NCI-H2081 (cell line): ENCODE data around the gene CENPT.
A peak's percentile ranks its signal among the peaks of the same experiment; 100 is the strongest.

ENCODE experiments used
- DNase-seq, 2 experiments: peaks; one replicate each; lab custom pipeline; 2025; lab: John Stamatoyannopoulos, UW

The CENPT gene

GRCh38 chr16:67847064-67847861 is at the start of gene CENPT:
TSS of gene CENPT (minus strand) at chr16:67847693. CDS start at chr16:67833859, 13,834 bp downstream.
- DNase-seq = peak in 1 of 2 experiments; percentile 45

GRCh38 chr16:67897231-67897630 is 49.7 kb upstream of the CENPT start:
- DNase-seq = no peak

- no peak for DNase-seq
These were observed 46.4 kb upstream of the CENPT start for GRCh38 chr16:67893743-67894399.

- DNase-seq = peak; percentile 90
These were observed 45.6 kb upstream of the CENPT start, which contains the start of gene PSKH1 for GRCh38 chr16:67892899-67893742. TSS of gene PSKH1 (plus strand) at chr16:67893254. CDS start at chr16:67908750, 15,496 bp downstream.

- no peak for DNase-seq
These were observed 44.9 kb upstream of the CENPT start for GRCh38 chr16:67892375-67892774.

GRCh38 chr16:67888331-67888730 is 40.8 kb upstream of the CENPT start:
- DNase-seq = no peak

GRCh38 chr16:67886387-67886786 is 38.9 kb upstream of the CENPT start:
- DNase-seq = no peak

GRCh38 chr16:67885976-67886375 is 38.5 kb upstream of the CENPT start:
- DNase-seq = no peak

- DNase-seq = no peak
These were observed 38.1 kb upstream of the CENPT start for GRCh38 chr16:67885545-67885944.

GRCh38 chr16:67884684-67885083 is 37.2 kb upstream of the CENPT start, which contains the start of gene NRN1L:
TSS of gene NRN1L (plus strand) at chr16:67884885. CDS start at chr16:67884904, 19 bp downstream.
- peak; percentile 70 to 79 for DNase-seq

- peak; percentile 21 to 23 for DNase-seq
These were observed 36.4 kb upstream of the CENPT start for GRCh38 chr16:67883872-67884261.

GRCh38 chr16:67883146-67883871 is 35.8 kb upstream of the CENPT start:
- no peak for DNase-seq

GRCh38 chr16:67882374-67883145 is 35.1 kb upstream of the CENPT start:
- no peak for DNase-seq

GRCh38 chr16:67881621-67882161 is 34.2 kb upstream of the CENPT start:
- DNase-seq = no peak

- DNase-seq = no peak
These were observed 33.1 kb upstream of the CENPT start for GRCh38 chr16:67880584-67880983.

- no peak for DNase-seq
These were observed 32.4 kb upstream of the CENPT start for GRCh38 chr16:67879936-67880335.

GRCh38 chr16:67879462-67879861 is 32.0 kb upstream of the CENPT start:
- no peak for DNase-seq

GRCh38 chr16:67878846-67879245 is 31.4 kb upstream of the CENPT start:
- DNase-seq = no peak

GRCh38 chr16:67878232-67878631 is 30.7 kb upstream of the CENPT start:
- no peak for DNase-seq

GRCh38 chr16:67877064-67877463 is 29.6 kb upstream of the CENPT start:
- no peak for DNase-seq
